NB4 (cell line): ENCODE results near the gene TMEM232.
"Not testable (repeated sequence)": the region's sequence is repeated elsewhere in the genome, so short reads cannot be mapped to it uniquely, and the experiment has no call there.

ENCODE experiments used
- MYC ChIP-seq: IDR thresholded peaks from 2 replicates; pipeline ENCODE4 v1.6.1; 2011; ENCODE audit warnings: low read depth, low read length
- POLR2A ChIP-seq: IDR thresholded peaks from 2 replicates; pipeline ENCODE4 v1.6.1; 2011; ENCODE audit warnings: mild to moderate bottlenecking; ENCODE audit not compliant: insufficient read length; ENCODE audit errors: extremely low read depth
- TF ChIP-seq, protein P1 (sequence below): IDR thresholded peaks from one replicate; pipeline ENCODE4 v1.5.1; 2012; ENCODE audit warnings: low read depth, low read length
- TF ChIP-seq, protein P2 (sequence below): IDR thresholded peaks from 2 replicates; pipeline ENCODE4 v1.6.1; 2011; ENCODE audit warnings: low read depth, low read length

- TF ChIP-seq, protein P1, sequence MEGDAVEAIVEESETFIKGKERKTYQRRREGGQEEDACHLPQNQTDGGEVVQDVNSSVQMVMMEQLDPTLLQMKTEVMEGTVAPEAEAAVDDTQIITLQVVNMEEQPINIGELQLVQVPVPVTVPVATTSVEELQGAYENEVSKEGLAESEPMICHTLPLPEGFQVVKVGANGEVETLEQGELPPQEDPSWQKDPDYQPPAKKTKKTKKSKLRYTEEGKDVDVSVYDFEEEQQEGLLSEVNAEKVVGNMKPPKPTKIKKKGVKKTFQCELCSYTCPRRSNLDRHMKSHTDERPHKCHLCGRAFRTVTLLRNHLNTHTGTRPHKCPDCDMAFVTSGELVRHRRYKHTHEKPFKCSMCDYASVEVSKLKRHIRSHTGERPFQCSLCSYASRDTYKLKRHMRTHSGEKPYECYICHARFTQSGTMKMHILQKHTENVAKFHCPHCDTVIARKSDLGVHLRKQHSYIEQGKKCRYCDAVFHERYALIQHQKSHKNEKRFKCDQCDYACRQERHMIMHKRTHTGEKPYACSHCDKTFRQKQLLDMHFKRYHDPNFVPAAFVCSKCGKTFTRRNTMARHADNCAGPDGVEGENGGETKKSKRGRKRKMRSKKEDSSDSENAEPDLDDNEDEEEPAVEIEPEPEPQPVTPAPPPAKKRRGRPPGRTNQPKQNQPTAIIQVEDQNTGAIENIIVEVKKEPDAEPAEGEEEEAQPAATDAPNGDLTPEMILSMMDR: not testable (repeated sequence)
- TF ChIP-seq MYC, POLR2A: not testable (repeated sequence)
- TF ChIP-seq, protein P2, sequence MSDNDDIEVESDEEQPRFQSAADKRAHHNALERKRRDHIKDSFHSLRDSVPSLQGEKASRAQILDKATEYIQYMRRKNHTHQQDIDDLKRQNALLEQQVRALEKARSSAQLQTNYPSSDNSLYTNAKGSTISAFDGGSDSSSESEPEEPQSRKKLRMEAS: not testable (repeated sequence)
These were observed 191.3 kb downstream of the TMEM232 start for GRCh38 chr5:110535146-110535545.
